HG03025 (cell line): ENCODE measurements around the gene RWDD4.
"Not testable (repeated sequence)": the region's sequence is repeated elsewhere in the genome, so short reads cannot be mapped to it uniquely, and the experiment has no call there.

Experiments
- ATAC-seq: cut with Tn5 transposase; IDR thresholded peaks from one replicate; pipeline ENCODE4 v1.9.1; 2021; ENCODE audit warnings: mild to moderate bottlenecking, moderate library complexity; ENCODE audit not compliant: unreplicated experiment, low FRiP score

The RWDD4 gene

GRCh38 chr4:183636923-183637322 lies 22.1 kb downstream of the RWDD4 start:
- no peak for ATAC-seq

GRCh38 chr4:183636503-183636902 lies 22.5 kb downstream of the RWDD4 start:
- ATAC-seq, result no peak

- no peak for ATAC-seq
These were observed 23.2 kb downstream of the RWDD4 start for GRCh38 chr4:183635741-183636140.

- no peak for ATAC-seq
These were observed 23.7 kb downstream of the RWDD4 start for GRCh38 chr4:183635321-183635720.

GRCh38 chr4:183633476-183634400 lies 25.2 kb downstream of the RWDD4 start:
- no peak for ATAC-seq

GRCh38 chr4:183632689-183633088 lies 26.3 kb downstream of the RWDD4 start:
- no peak for ATAC-seq

GRCh38 chr4:183631577-183632198 lies 27.3 kb downstream of the RWDD4 start:
- no peak for ATAC-seq

- ATAC-seq, result no peak
These were observed 30.9 kb downstream of the RWDD4 start for GRCh38 chr4:183627979-183628588.

GRCh38 chr4:183627286-183627685 lies 31.7 kb downstream of the RWDD4 start:
- not testable (repeated sequence) for ATAC-seq

GRCh38 chr4:183626168-183626567 lies 32.8 kb downstream of the RWDD4 start:
- ATAC-seq, result no peak

- ATAC-seq, result no peak
These were observed 34.4 kb downstream of the RWDD4 start for GRCh38 chr4:183624548-183624947.

GRCh38 chr4:183621875-183622274 lies 37.1 kb downstream of the RWDD4 start:
- no peak for ATAC-seq

GRCh38 chr4:183620421-183620820 lies 38.6 kb downstream of the RWDD4 start:
- no peak for ATAC-seq

GRCh38 chr4:183618681-183619080 lies 40.3 kb downstream of the RWDD4 start:
- no peak for ATAC-seq

GRCh38 chr4:183617075-183617474 lies 41.9 kb downstream of the RWDD4 start:
- ATAC-seq, result no peak

- ATAC-seq, result no peak
These were observed 46.4 kb downstream of the RWDD4 start for GRCh38 chr4:183612329-183613250.

GRCh38 chr4:183611210-183611830 lies 47.7 kb downstream of the RWDD4 start:
- no peak for ATAC-seq

GRCh38 chr4:183610613-183611012 lies 48.4 kb downstream of the RWDD4 start:
- ATAC-seq, result no peak

GRCh38 chr4:183610033-183610432 lies 49.0 kb downstream of the RWDD4 start:
- no peak for ATAC-seq

- no peak for ATAC-seq
These were observed 49.8 kb downstream of the RWDD4 start for GRCh38 chr4:183609151-183609550.
